Nephron (organoid): Measurements from ENCODE around the gene EID3.
"Not testable (repeated sequence)": the region's sequence is repeated elsewhere in the genome, so short reads cannot be mapped to it uniquely, and the experiment has no call there.

ENCODE experiments used
- H3K27ac Mint-ChIP-seq, 3 experiments: 2 replicates each; pipeline ENCODE4 v1.8.0; 2020; ENCODE audit warnings: mixed read lengths in 3 of 3, mild to moderate bottlenecking in 2 of 3, moderate library complexity in 1 of 3
- H3K27me3 Mint-ChIP-seq: 2 replicates; pipeline ENCODE4 v1.8.0; 2021; ENCODE audit warnings: low read depth, mild to moderate bottlenecking, moderate library complexity, mixed read lengths
- H3K36me3 Mint-ChIP-seq: 2 replicates; pipeline ENCODE4 v1.8.0; 2020; ENCODE audit warnings: low read depth, mixed read lengths
- H3K4me1 Mint-ChIP-seq: 2 replicates; pipeline ENCODE4 v1.8.0; 2020; ENCODE audit warnings: mixed read lengths
- H3K4me3 Mint-ChIP-seq, 3 experiments: 2 replicates each; pipeline ENCODE4 v1.8.0; 2020; ENCODE audit warnings: mild to moderate bottlenecking in 3 of 3, mixed read lengths in 3 of 3, moderate library complexity in 2 of 3
- H3K9me3 Mint-ChIP-seq: 2 replicates; pipeline ENCODE4 v1.8.0; 2020; ENCODE audit warnings: mixed read lengths
- CTCF ChIP-seq, 3 experiments: fragments of 200-600 bp; sonication (generic); IDR thresholded peaks; one replicate each; pipeline ENCODE4 v1.5.0; 2021; ENCODE audit warnings: antibody characterized with exemption in 3 of 3; ENCODE audit not compliant: unreplicated experiment in 3 of 3

The EID3 gene

GRCh38 chr12:104292872-104293794 is 10.4 kb upstream of the EID3 start:
- Mint-ChIP-seq H3K27ac (no peak overlapping the region), H3K36me3 (peaks cover 54% of the 10 kb centered on the region), H3K4me3 (no peak overlapping the region), H3K9me3 (no peaks in the 10 kb centered on the region), H3K4me1 (peaks cover 14% of the 10 kb centered on the region), H3K27me3 (no peaks in the 10 kb centered on the region)
- no peak for TF ChIP-seq CTCF (IDR thresholded peaks at IDR 0.05; ENCODE audit: unreplicated experiment in 3 of 3)

GRCh38 chr12:104294158-104294859 is 9.2 kb upstream of the EID3 start:
- H3K27me3 Mint-ChIP-seq, H3K4me1 Mint-ChIP-seq, H3K4me3 Mint-ChIP-seq, H3K27ac Mint-ChIP-seq, H3K9me3 Mint-ChIP-seq: not testable (repeated sequence)
- peaks cover 60% of the 10 kb centered on the region for H3K36me3 Mint-ChIP-seq
- TF ChIP-seq CTCF (IDR thresholded peaks at IDR 0.05; ENCODE audit: unreplicated experiment in 3 of 3), result peak; percentile 13 to 37 (median 23)

GRCh38 chr12:104294927-104295668 is 8.4 kb upstream of the EID3 start:
- Mint-ChIP-seq H3K27ac (no peak overlapping the region), H3K36me3 (peaks cover 68% of the 10 kb centered on the region), H3K9me3 (no peaks in the 10 kb centered on the region), H3K27me3 (no peaks in the 10 kb centered on the region), H3K4me1 (peaks cover 8% of the 10 kb centered on the region), H3K4me3 (no peak overlapping the region)
- no peak for TF ChIP-seq CTCF (IDR thresholded peaks at IDR 0.05; ENCODE audit: unreplicated experiment in 3 of 3)

GRCh38 chr12:104295954-104296353 is 7.6 kb upstream of the EID3 start:
- TF ChIP-seq CTCF (IDR thresholded peaks at IDR 0.05; ENCODE audit: unreplicated experiment in 3 of 3), result no peak
- H3K9me3 Mint-ChIP-seq, result no peaks in the 10 kb centered on the region
- H3K36me3 Mint-ChIP-seq, result peaks cover 77% of the 10 kb centered on the region
- no peak overlapping the region for H3K27ac Mint-ChIP-seq
- H3K4me3 Mint-ChIP-seq, result no peak overlapping the region
- H3K27me3 Mint-ChIP-seq, result no peaks in the 10 kb centered on the region
- H3K4me1 Mint-ChIP-seq, result peaks cover 10% of the 10 kb centered on the region

GRCh38 chr12:104296718-104297117 is 6.8 kb upstream of the EID3 start:
- peaks cover 79% of the 10 kb centered on the region for H3K36me3 Mint-ChIP-seq
- H3K27ac Mint-ChIP-seq, result no peak overlapping the region
- no peaks in the 10 kb centered on the region for H3K27me3 Mint-ChIP-seq
- H3K4me3 Mint-ChIP-seq, result no peak overlapping the region
- H3K4me1 Mint-ChIP-seq, result peaks cover 10% of the 10 kb centered on the region
- no peaks in the 10 kb centered on the region for H3K9me3 Mint-ChIP-seq
- TF ChIP-seq CTCF (IDR thresholded peaks at IDR 0.05; ENCODE audit: unreplicated experiment in 3 of 3), result no peak
